GM23248 (cell line): ENCODE measurements around the gene PRR23E. TPM values are rescaled to one million over a fixed set of nuclear protein-coding genes. Genes with fewer than 3 reads are reported as not detected.
A peak's percentile ranks its signal among the peaks of the same experiment; 100 is the strongest.

ENCODE experiments used
- DNase-seq: peaks from one replicate; pipeline ENCODE4 v3.0.0-alpha.2; 2015
- H2AFZ ChIP-seq: fragments of 200-600 bp; sonication (generic); 2 replicates; pipeline ENCODE4 v1.6.1; 2016; ENCODE audit warnings: antibody characterized with exemption
- H3F3A ChIP-seq: fragments of 200-600 bp; sonication (generic); 2 replicates; pipeline ENCODE4 v1.6.1; 2016; ENCODE audit warnings: mild to moderate bottlenecking, antibody characterized with exemption, mixed run types; ENCODE audit not compliant: insufficient read depth
- H3K27ac ChIP-seq: fragments of 200-600 bp; sonication (generic); 2 replicates; pipeline ENCODE4 v1.5.1; 2016; ENCODE audit warnings: mild to moderate bottlenecking
- H3K27me3 ChIP-seq: fragments of 200-600 bp; sonication (generic); replicated peaks from 2 replicates; pipeline ENCODE4 v1.6.1; 2016; ENCODE audit warnings: mild to moderate bottlenecking; ENCODE audit not compliant: insufficient read depth
- H3K36me3 ChIP-seq: fragments of 200-600 bp; sonication (generic); 2 replicates; pipeline ENCODE4 v1.6.1; 2016; ENCODE audit warnings: low read depth, mild to moderate bottlenecking
- H3K4me1 ChIP-seq: fragments of 200-600 bp; sonication (generic); 2 replicates; pipeline ENCODE4 v1.6.1; 2016; ENCODE audit warnings: mild to moderate bottlenecking; ENCODE audit not compliant: insufficient read depth
- H3K4me2 ChIP-seq: fragments of 200-600 bp; sonication (generic); one replicate; pipeline ENCODE4 v1.6.1; 2016; ENCODE audit warnings: mild to moderate bottlenecking; ENCODE audit not compliant: unreplicated experiment
- H3K4me3 ChIP-seq: fragments of 200-600 bp; sonication (generic); 2 replicates; pipeline ENCODE4 v1.5.1; 2016; ENCODE audit warnings: mild to moderate bottlenecking
- H3K79me2 ChIP-seq: fragments of 200-600 bp; sonication (generic); 2 replicates; pipeline ENCODE4 v1.6.1; 2016; ENCODE audit warnings: mild to moderate bottlenecking; ENCODE audit not compliant: insufficient read depth
- H3K9ac ChIP-seq: fragments of 200-600 bp; sonication (generic); 2 replicates; pipeline ENCODE4 v1.6.1; 2016; ENCODE audit warnings: mild to moderate bottlenecking
- H3K9me2 ChIP-seq: fragments of 200-600 bp; sonication (generic); 2 replicates; pipeline ENCODE4 v1.6.1; 2016; ENCODE audit warnings: mixed run types, mild to moderate bottlenecking, moderate library complexity; ENCODE audit not compliant: insufficient read depth
- H3K9me3 ChIP-seq: fragments of 200-600 bp; sonication (generic); one replicate; pipeline ENCODE4 v1.6.1; 2017; ENCODE audit warnings: low read depth
- H4K20me1 ChIP-seq: fragments of 200-600 bp; sonication (generic); 2 replicates; pipeline ENCODE4 v1.6.0; 2016; ENCODE audit not compliant: insufficient read depth
- EZH2 ChIP-seq: fragments of 200-600 bp; sonication (generic); IDR thresholded peaks from 2 replicates; pipeline ENCODE4 v1.6.1; 2018; ENCODE audit warnings: antibody characterized with exemption, mild to moderate bottlenecking; ENCODE audit not compliant: insufficient read depth, poor library complexity, severe bottlenecking
- EZH2phosphoT487 ChIP-seq: fragments of 200-600 bp; sonication (generic); IDR thresholded peaks from 2 replicates; pipeline ENCODE4 v1.6.1; 2018; ENCODE audit warnings: antibody characterized with exemption, moderate library complexity, mild to moderate bottlenecking, low read depth; ENCODE audit not compliant: insufficient read depth
- WGBS, 2 experiments: methylation state at CpG; one replicate each; pipeline ENCODE4 v1.1.6; 2015 to 2017; ENCODE audit warnings: low lambda C conversion rate in 2 of 2, low coverage in 1 of 2; ENCODE audit errors: missing lambda C conversion rate in 2 of 2; 5-methylcytosine and 5-hydroxymethylcytosine counted together
- in situ Hi-C: fragments of 300-500 bp; cut with MboI; formaldehyde crosslinking; loops from 2 replicates; pipeline ENCODE4 v1.15.0; 2020
- polyA plus RNA-seq: library from polyadenylated mRNA; unstranded; fragments of >200 nt; fragmentation: Nextera tagmentation; extraction: Ambion mirVana; gene quantifications from 2 replicates; pipeline ENCODE4 v1.2.1, GENCODE V29; 2016
- total RNA-seq: library from RNA; depleted of rRNA; stranded (reverse); fragments of >200 nt; shearing (Covaris generic); gene quantifications from 2 replicates; pipeline ENCODE4 v1.2.3, GENCODE V29; 2014

PRR23E gene
- total and polyA plus RNA-seq, 2 experiments from 2014 or later = not detected

- in situ Hi-C loops = no loop called here
- H3F3A ChIP-seq = peaks cover 9% of the 10 kb centered on the region
- no peaks in the 10 kb centered on the region for H3K9me3 ChIP-seq
- 88 to 93% methylated on average over 3 of the region's 3 CpGs for WGBS, 2 experiments
- H3K27ac ChIP-seq = no peak overlapping the region
- H3K9ac ChIP-seq = no peak overlapping the region
- H3K9me2 ChIP-seq = no peaks in the 10 kb centered on the region
- H3K4me3 ChIP-seq = no peak overlapping the region
- no peak overlapping the region for H3K4me2 ChIP-seq
- H3K36me3 ChIP-seq = no peaks in the 10 kb centered on the region
- H3K27me3 ChIP-seq = no peaks in the 10 kb centered on the region
- H3K79me2 ChIP-seq = no peaks in the 10 kb centered on the region
- no peak for DNase-seq
- no peak overlapping the region for H2AFZ ChIP-seq
- no peak for TF ChIP-seq EZH2
- no peak for TF ChIP-seq EZH2phosphoT487
- peaks cover 18% of the 10 kb centered on the region for H3K4me1 ChIP-seq
- H4K20me1 ChIP-seq = no peaks in the 10 kb centered on the region
These were observed 19.3 kb downstream of the PRR23E start for GRCh38 chr3:127212231-127212630.

GRCh38 chr3:127212711-127213110 is 19.8 kb downstream of the PRR23E start:
- H3K4me1 ChIP-seq = peaks cover 23% of the 10 kb centered on the region

DNA sequence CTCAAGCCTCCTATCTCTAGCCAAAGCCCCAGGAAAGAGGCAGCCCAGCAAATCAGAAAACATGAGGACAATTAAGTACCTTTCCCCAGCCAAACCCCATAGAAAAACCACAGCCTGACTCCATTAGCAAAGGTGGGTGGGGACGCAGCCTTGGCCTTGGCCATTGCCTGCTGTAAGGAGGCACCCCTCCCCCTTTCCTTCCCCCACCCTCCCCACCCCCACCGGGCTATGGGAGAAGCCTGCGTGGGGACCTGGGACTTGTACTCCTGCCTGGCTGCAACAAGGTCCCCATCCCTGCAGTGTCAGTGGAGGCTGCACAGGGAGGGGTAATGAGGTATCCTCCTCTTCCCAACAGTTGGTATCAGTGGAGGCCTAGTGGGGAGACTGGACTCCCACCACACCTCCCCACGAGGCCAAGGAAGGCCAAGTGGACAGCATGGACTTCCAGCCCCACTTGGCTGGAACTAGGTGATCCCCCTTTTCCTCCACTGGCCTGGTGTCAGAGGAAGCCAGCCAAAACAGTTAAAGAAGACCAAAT is 20.5 kb downstream of the PRR23E start:
- Histone ChIP-seq H3F3A (peaks cover 19% of the 10 kb centered on the region), H3K4me2 (no peak overlapping the region), H3K36me3 (no peaks in the 10 kb centered on the region), H3K9ac (no peak overlapping the region), H3K4me3 (no peak overlapping the region), H3K9me3 (no peaks in the 10 kb centered on the region), H3K4me1 (peaks cover 27% of the 10 kb centered on the region), H3K27me3 (no peaks in the 10 kb centered on the region), H3K79me2 (no peaks in the 10 kb centered on the region), H4K20me1 (no peaks in the 10 kb centered on the region), H3K9me2 (no peaks in the 10 kb centered on the region), H2AFZ (no peak overlapping the region), H3K27ac (no peak overlapping the region)
- 73 to 77% methylated on average over 4 of the region's 4 CpGs for WGBS, 2 experiments
- DNase-seq = no peak
- in situ Hi-C loops = no loop called here
- TF ChIP-seq EZH2phosphoT487 (no peak), EZH2 (no peak)

More at GRCh38 chr3:127212711-127213110, 19.8 kb downstream of the PRR23E start:
- DNase-seq = no peak
- Histone ChIP-seq H3K27me3 (no peaks in the 10 kb centered on the region), H3K27ac (no peak overlapping the region), H3K9me3 (no peaks in the 10 kb centered on the region), H3K4me3 (no peak overlapping the region), H2AFZ (no peak overlapping the region), H3K9me2 (no peaks in the 10 kb centered on the region), H3K4me2 (no peak overlapping the region), H3K9ac (no peak overlapping the region), H4K20me1 (no peaks in the 10 kb centered on the region), H3K79me2 (no peaks in the 10 kb centered on the region), H3K36me3 (no peaks in the 10 kb centered on the region), H3F3A (peaks cover 14% of the 10 kb centered on the region)
- in situ Hi-C loops = no loop called here
- WGBS, 2 experiments = 75 to 82% methylated on average over 5 of the region's 5 CpGs
- TF ChIP-seq EZH2 (no peak), EZH2phosphoT487 (no peak)

GRCh38 chr3:127214975-127215374 is 22.0 kb downstream of the PRR23E start:
- whole genome bisulfite sequencing, 2 experiments = 14 to 18% methylated on average over 3 of the region's 3 CpGs
- Histone ChIP-seq H3K4me3 (no peak overlapping the region), H3K36me3 (no peaks in the 10 kb centered on the region), H3F3A (peaks cover 19% of the 10 kb centered on the region), H3K79me2 (no peaks in the 10 kb centered on the region), H3K4me1 (peaks cover 27% of the 10 kb centered on the region), H3K9ac (no peak overlapping the region), H4K20me1 (no peaks in the 10 kb centered on the region), H3K27ac (no peak overlapping the region), H3K9me3 (no peaks in the 10 kb centered on the region), H3K4me2 (peak overlapping the region; percentile 9), H3K9me2 (no peaks in the 10 kb centered on the region), H3K27me3 (no peaks in the 10 kb centered on the region), H2AFZ (peak overlapping the region; percentile 50; the same call in 1 of the 2 replicates)
- peak; percentile 23 for DNase-seq
- TF ChIP-seq EZH2phosphoT487 (no peak), EZH2 (no peak)
- in situ Hi-C loops = no loop called here
